SKM-1 (cell line): ENCODE data around the gene KLLN.
"Not testable (repeated sequence)": the region's sequence is repeated elsewhere in the genome, so short reads cannot be mapped to it uniquely, and the experiment has no call there.

Experiments
- DNase-seq: peaks from one replicate; lab custom pipeline; 2025; ENCODE audit not compliant: unreplicated experiment; lab: John Stamatoyannopoulos, UW

KLLN gene

DNA sequence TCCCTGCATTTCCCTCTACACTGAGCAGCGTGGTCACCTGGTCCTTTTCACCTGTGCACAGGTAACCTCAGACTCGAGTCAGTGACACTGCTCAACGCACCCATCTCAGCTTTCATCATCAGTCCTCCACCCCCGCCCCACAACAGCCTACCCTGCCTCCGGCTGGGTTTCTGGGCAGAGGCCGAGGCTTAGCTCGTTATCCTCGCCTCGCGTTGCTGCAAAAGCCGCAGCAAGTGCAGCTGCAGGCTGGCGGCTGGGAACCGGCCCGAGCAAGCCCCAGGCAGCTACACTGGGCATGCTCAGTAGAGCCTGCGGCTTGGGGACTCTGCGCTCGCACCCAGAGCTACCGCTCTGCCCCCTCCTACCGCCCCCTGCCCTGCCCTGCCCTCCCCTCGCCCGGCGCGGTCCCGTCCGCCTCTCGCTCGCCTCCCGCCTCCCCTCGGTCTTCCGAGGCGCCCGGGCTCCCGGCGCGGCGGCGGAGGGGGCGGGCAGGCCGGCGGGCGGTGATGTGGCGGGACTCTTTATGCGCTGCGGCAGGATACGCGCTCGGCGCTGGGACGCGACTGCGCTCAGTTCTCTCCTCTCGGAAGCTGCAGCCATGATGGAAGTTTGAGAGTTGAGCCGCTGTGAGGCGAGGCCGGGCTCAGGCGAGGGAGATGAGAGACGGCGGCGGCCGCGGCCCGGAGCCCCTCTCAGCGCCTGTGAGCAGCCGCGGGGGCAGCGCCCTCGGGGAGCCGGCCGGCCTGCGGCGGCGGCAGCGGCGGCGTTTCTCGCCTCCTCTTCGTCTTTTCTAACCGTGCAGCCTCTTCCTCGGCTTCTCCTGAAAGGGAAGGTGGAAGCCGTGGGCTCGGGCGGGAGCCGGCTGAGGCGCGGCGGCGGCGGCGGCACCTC is at the start of gene KLLN, which contains the start of gene PTEN:
Gene KLLN, minus strand, starts transcription at position 481 of the 891 bp plus-strand sequence. CDS start 1,046 bp downstream, outside the sequence.
Gene PTEN, plus strand, starts transcription at position 573 of the 891 bp plus-strand sequence. CDS start 845 bp downstream, outside the sequence.
- DNase-seq = peak; percentile 74

DNA sequence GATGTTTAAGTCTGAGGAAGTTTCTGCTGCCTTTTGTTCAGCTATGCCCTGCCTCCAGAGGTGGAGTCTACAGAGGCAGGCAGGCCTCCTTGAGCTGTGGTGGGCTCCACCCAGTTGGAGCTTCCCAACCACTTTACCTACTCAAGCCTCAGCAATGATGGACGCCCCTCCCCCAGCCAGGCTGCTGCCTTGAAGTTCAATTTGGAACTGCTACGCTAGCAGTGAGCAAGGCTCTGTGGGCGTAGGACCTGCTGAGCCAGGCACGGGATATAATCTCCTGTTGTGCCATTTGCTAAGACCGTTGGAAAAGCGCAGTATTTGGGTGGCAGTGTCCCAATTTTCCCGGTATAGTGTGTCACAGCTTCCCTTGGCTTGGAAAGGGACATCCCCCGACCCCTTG is 40.1 kb upstream of the KLLN start:
- not testable (repeated sequence) for DNase-seq

- not testable (repeated sequence) for DNase-seq
Observed at GRCh38 chr10:87897957-87898356, 34.6 kb upstream of the KLLN start.

DNA sequence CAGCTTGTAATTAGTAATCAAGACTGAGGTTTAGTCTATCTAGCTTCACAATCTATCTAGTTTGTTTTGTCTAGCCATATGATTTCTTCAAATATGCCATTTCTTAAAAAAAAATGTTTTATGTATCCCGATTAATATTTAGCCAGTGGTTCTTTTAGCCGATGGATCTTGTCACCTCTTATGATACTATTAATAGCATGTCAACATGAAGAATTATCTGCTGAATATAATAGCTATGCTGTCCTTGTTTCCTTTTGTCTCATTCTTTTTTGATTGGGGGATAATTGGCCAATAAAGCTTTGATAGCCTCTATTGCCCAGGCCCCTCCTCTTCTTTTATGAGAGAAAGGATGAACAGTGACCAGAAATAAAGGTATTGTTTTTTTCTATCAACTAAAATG is 32.9 kb upstream of the KLLN start:
- DNase-seq = no peak

- no peak for DNase-seq
Observed at GRCh38 chr10:87895430-87895829, 32.1 kb upstream of the KLLN start.

- DNase-seq = no peak
Observed at GRCh38 chr10:87887548-87888289, 24.4 kb upstream of the KLLN start.

- no peak for DNase-seq
Observed at GRCh38 chr10:87887146-87887545, 23.8 kb upstream of the KLLN start.

GRCh38 chr10:87886635-87887034 is 23.3 kb upstream of the KLLN start:
- DNase-seq = no peak

DNA sequence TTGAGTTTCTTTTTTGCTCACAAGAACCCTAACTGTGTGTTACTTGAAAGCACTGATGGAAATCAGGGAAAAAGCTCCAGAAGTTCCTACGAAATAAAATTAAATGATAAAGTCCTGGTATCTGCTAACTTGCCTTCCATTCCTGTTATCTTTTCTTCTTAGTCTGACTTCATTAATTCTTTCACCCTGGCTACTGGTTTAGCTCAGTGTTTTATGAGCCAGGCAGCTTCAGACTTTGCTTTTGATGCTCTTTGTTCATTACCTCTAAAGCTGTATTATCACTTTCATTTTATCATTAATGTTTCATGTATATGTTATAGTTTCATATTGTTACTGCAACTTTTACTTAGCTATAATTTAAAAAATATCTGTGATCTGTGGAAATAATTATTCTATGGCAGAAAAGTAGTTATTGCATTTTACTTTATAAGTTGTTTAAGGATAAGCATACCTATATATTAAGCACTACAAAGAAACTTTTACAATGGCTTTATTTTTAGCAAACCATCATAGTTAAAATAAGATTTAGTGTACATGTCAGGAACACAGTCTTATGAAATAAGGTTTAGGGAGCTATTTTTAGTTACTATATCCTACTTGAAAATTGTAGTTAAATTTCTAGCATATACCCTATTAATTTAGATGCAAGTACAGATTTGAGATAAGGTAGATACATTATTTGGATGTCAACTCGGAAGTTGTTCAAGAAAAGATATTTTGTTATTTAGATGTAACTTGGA is 19.4 kb upstream of the KLLN start:
- no peak for DNase-seq

GRCh38 chr10:87881373-87882059 is 18.2 kb upstream of the KLLN start:
- DNase-seq = not testable (repeated sequence)

DNA sequence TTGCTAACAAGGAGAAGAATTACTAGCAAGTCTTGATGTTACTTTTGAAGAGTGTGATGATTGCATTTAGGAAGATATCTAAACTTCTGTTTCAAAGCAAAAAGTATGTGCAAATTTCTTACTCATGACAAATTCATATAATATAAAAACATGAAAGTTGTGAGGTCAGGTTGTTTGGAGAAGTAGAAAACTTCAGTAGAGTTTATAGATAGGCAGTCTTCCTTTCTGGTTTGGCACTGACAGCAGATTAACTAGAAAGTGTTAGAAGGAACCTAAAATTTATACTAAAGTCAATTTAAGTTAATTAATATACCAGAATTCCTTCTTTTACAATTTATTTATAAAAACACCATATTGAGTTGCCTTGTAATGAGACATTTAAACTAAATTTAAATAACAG is 17.0 kb upstream of the KLLN start:
- DNase-seq = no peak

GRCh38 chr10:87878664-87879459 is 15.5 kb upstream of the KLLN start:
- no peak for DNase-seq

DNA sequence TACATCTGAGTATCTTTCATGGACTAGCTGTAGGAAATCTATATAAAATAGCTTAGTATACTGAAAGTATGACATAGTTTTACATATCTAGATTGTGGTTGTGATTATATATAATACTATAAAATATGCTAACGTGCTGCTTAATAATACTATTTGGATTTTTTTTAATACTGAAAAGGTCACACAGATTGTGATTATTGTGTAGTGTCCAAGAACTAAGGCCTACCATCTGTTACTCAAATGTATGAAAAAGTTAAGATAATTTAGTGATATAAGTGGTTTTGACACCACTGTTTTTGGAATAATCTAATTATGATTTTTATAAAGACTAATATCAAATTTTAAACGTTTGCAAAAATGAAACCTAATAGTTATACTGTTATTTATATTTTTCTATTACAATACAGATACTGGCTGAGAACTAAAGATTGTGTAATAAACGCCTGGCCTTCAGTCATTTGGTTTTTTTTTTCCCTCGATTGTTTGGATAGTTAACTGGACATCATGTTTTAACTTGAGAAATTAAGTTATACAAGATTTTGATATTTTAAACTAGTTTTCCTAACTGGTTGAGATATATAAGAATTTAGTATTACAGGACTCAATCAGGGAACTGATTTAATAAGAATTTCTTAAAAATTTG is 12.7 kb upstream of the KLLN start:
- DNase-seq = no peak

DNA sequence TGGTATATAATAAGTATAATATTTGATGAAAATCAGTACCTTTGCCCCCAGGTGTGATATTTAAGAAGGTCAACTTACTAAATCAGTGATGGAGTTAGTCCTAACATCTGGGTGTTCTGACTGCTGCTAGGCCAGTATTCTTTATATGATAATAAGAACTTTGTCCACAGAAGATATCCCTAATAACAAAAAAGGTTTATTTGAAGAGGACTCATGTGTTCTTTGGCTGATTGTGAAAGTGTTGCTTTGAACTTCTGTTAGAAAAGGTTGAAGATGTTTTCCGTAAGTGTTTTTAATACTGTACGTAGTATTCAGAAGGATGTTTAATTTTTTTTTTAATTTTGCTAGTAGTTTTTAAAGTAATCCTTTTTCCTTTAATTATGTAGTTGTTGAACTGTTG is 10.3 kb upstream of the KLLN start:
- DNase-seq = no peak

GRCh38 chr10:87872828-87873227 is 9.5 kb upstream of the KLLN start:
- DNase-seq = no peak

- no peak for DNase-seq
Observed at GRCh38 chr10:87869773-87870551, 6.6 kb upstream of the KLLN start.

- not testable (repeated sequence) for DNase-seq
Observed at GRCh38 chr10:87869139-87869538, 5.8 kb upstream of the KLLN start.

GRCh38 chr10:87868277-87868676 is 4.9 kb upstream of the KLLN start:
- DNase-seq = no peak

DNA sequence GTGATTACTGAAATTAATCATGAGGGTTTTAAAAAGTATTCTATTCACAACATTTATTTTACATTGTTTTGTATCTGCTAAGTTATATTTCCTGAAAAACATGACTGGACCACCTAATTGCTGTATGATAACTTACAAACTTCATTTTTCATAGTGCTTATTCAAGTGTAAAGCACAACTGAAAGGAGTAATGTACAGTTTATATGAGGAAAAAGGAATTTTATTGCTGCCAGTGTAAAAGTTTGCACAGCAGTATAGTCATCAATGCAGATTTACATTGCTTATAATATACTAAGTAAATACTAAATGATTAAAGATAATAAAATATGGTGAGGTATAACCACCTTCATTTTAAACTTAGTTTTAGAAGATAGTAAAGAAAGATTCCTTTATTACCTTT is 4.1 kb upstream of the KLLN start:
- DNase-seq = no peak
